ENCODE measurements around the gene FRYL. TPM values are rescaled to one million over a fixed set of nuclear protein-coding genes. Genes with fewer than 3 reads are reported as not detected.

Gene FRYL
- total and polyA plus RNA-seq, 2 of the 13 experiments (the other 11 are each of a cell fraction or from before 2014, with no cell fraction given), result 9.7 to 19.6 TPM

- TF ChIP-seq KIAA2018 (CRISPR knock-in tag; IDR thresholded peaks at IDR 0.05; ENCODE audit: borderline replicate concordance) (no peak), RORA (CRISPR knock-in tag; IDR thresholded peaks at IDR 0.05) (no peak), NR1H2 (CRISPR knock-in tag; IDR thresholded peaks at IDR 0.05; ENCODE audit: borderline replicate concordance, low read depth) (no peak), SMC3 (IDR thresholded peaks at IDR 0.05; ENCODE audit: low read length) (no peak), ZNF619 (CRISPR knock-in tag; IDR thresholded peaks at IDR 0.05) (no peak), PREB (CRISPR knock-in tag; IDR thresholded peaks at IDR 0.05) (no peak), USF2 (IDR thresholded peaks at IDR 0.05; ENCODE audit: low read depth, low read length) (no peak), USF2 (CRISPR knock-in tag; IDR thresholded peaks at IDR 0.05; ENCODE audit: borderline replicate concordance) (no peak), AKAP8 (CRISPR knock-in tag; IDR thresholded peaks at IDR 0.05) (no peak), KAT8 (CRISPR knock-in tag; IDR thresholded peaks at IDR 0.05) (peak; percentile 81), ZNF34 (CRISPR knock-in tag; IDR thresholded peaks at IDR 0.05; ENCODE audit: borderline replicate concordance) (no peak), CBX1 (IDR thresholded peaks at IDR 0.05; ENCODE audit: low read depth) (no peak), ZNF7 (CRISPR knock-in tag; IDR thresholded peaks at IDR 0.05) (no peak), RFXANK (CRISPR knock-in tag; IDR thresholded peaks at IDR 0.05) (0 out of 2 replicates have a peak, but pooled peaks have one; percentile 59), TBL1XR1 (IDR thresholded peaks at IDR 0.05; ENCODE audit: borderline replicate concordance, low read length, partially characterized antibody) (no peak), ZBTB34 (CRISPR knock-in tag; IDR thresholded peaks at IDR 0.05) (no peak), FOXM1 (CRISPR knock-in tag; IDR thresholded peaks at IDR 0.05) (no peak)
These were observed at the start of gene FRYL (continued) for GRCh38 chr4:48779998-48780864.

Measured in HepG2 (cell line).